Neural crest cell (in vitro differentiated cells): ENCODE measurements around the gene IGFALS. TPM values are rescaled to one million over a fixed set of nuclear protein-coding genes. Genes with fewer than 3 reads are reported as not detected.
A peak's percentile ranks its signal among the peaks of the same experiment; 100 is the strongest.

Experiments
- DNase-seq: peaks from one replicate; pipeline ENCODE4 v3.0.0; 2021; ENCODE audit warnings: low read depth, mixed read lengths, low spot score
- H3K27ac Mint-ChIP-seq: one replicate; pipeline ENCODE4 v1.8.0; 2021; ENCODE audit warnings: mild to moderate bottlenecking, mixed read lengths; ENCODE audit not compliant: unreplicated experiment
- H3K27me3 Mint-ChIP-seq: 2 replicates; pipeline ENCODE4 v1.8.0; 2021; ENCODE audit warnings: low read depth, mild to moderate bottlenecking, mixed read lengths
- H3K36me3 Mint-ChIP-seq: 2 replicates; pipeline ENCODE4 v1.8.0; 2021; ENCODE audit warnings: low read depth, mild to moderate bottlenecking, mixed read lengths
- H3K4me1 Mint-ChIP-seq: 2 replicates; pipeline ENCODE4 v1.8.0; 2021; ENCODE audit warnings: mixed read lengths
- H3K4me3 Mint-ChIP-seq: one replicate; pipeline ENCODE4 v1.8.0; 2021; ENCODE audit warnings: mild to moderate bottlenecking, mixed read lengths
- H3K9me3 Mint-ChIP-seq: 2 replicates; pipeline ENCODE4 v1.8.0; 2021; ENCODE audit warnings: mixed read lengths
- CTCF ChIP-seq: fragments of 200-600 bp; sonication (generic); conservative IDR thresholded peaks from 2 replicates; pipeline ENCODE4 v1.5.0; 2021; ENCODE audit warnings: antibody characterized with exemption, mild to moderate bottlenecking
- total RNA-seq: library from RNA; stranded (reverse); gene quantifications from 2 replicates; pipeline ENCODE4 v1.2.1, GENCODE V29; 2021

The IGFALS gene
- total RNA-seq, 1 donor from 2014 or later: 0.14 TPM

DNA sequence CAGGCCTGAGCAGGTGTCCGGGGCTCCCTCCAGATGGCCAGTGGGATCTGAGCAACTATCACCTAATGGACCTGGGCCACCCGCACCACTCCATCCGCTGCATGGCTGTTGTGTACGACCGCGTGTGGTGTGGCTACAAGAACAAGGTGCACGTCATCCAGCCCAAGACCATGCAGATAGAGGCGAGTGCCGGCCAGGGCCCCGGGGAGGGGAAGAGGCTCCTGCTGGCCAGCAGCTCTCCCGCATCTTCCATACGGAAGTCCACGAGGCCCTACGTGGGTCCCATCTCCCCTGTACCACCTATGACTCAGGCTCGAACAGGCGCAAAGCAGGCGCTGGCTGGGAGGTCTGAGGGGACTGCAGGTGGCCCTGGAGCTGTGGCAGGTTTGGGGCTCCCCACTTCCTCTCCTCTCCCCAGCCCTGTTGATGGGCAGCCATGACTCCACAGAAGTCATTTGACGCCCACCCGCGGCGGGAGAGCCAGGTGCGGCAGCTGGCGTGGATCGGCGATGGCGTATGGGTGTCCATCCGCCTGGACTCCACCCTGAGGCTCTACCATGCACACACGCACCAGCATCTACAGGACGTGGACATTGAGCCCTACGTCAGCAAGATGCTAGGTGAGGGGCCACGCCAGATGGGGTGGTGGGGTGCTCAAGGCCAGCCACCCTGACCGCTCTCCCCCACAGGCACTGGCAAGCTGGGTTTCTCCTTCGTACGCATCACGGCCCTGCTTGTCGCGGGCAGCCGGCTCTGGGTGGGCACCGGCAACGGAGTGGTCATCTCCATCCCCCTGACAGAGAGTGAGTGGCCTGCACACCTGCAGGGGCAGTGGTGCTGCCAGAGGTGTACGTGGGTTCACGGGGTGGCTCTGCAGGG lies 26.1 kb downstream of the IGFALS start:
- no peaks in the 10 kb centered on the region for H3K9me3 Mint-ChIP-seq
- TF ChIP-seq CTCF: no peak
- no peak overlapping the region for H3K27ac Mint-ChIP-seq
- H3K4me3 Mint-ChIP-seq: peak overlapping the region; percentile 69
- peaks cover 6% of the 10 kb centered on the region for H3K36me3 Mint-ChIP-seq
- DNase-seq: no peak
- H3K27me3 Mint-ChIP-seq: peaks cover 6% of the 10 kb centered on the region
- peaks cover 7% of the 10 kb centered on the region for H3K4me1 Mint-ChIP-seq

DNA sequence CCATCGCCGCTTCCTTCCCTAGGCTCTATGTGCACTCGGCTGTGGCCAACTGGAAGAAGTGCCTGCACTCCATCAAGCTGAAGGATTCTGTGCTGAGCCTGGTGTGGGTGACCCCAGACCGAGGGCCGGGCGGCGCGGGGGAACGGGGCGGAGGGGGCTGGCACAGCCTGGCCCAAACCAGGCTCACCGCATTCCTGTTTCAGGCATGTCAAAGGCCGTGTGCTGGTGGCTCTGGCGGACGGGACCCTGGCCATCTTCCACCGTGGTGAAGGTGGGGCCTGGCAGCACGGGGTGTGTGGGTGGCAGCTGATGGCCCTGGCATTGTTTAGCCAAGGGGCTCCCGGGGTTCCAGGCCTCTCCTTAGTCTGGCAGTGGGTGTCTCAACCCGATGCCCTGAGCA lies 26.8 kb downstream of the IGFALS start:
- DNase-seq: no peak
- H3K27me3 Mint-ChIP-seq: peaks cover 3% of the 10 kb centered on the region
- peaks cover under 1% of the 10 kb centered on the region for H3K4me1 Mint-ChIP-seq
- no peak for TF ChIP-seq CTCF
- H3K27ac Mint-ChIP-seq: no peak overlapping the region
- H3K36me3 Mint-ChIP-seq: no peaks in the 10 kb centered on the region
- H3K9me3 Mint-ChIP-seq: no peaks in the 10 kb centered on the region
- H3K4me3 Mint-ChIP-seq: peak overlapping the region; percentile 69

GRCh38 chr16:1766231-1766630 lies 27.3 kb downstream of the IGFALS start:
- Mint-ChIP-seq H3K27me3 (peaks cover 3% of the 10 kb centered on the region), H3K4me1 (no peaks in the 10 kb centered on the region), H3K27ac (no peak overlapping the region), H3K9me3 (no peaks in the 10 kb centered on the region), H3K4me3 (peak overlapping the region; percentile 23), H3K36me3 (peaks cover 1% of the 10 kb centered on the region)
- TF ChIP-seq CTCF: no peak
- no peak for DNase-seq

- no peak for TF ChIP-seq CTCF
- peaks cover 3% of the 10 kb centered on the region for H3K27me3 Mint-ChIP-seq
- DNase-seq: no peak
- no peak overlapping the region for H3K27ac Mint-ChIP-seq
- peaks cover 3% of the 10 kb centered on the region for H3K36me3 Mint-ChIP-seq
- peak overlapping the region; percentile 23 for H3K4me3 Mint-ChIP-seq
- H3K9me3 Mint-ChIP-seq: no peaks in the 10 kb centered on the region
- no peaks in the 10 kb centered on the region for H3K4me1 Mint-ChIP-seq
Observed at GRCh38 chr16:1765826-1766225, 27.7 kb downstream of the IGFALS start.

DNA sequence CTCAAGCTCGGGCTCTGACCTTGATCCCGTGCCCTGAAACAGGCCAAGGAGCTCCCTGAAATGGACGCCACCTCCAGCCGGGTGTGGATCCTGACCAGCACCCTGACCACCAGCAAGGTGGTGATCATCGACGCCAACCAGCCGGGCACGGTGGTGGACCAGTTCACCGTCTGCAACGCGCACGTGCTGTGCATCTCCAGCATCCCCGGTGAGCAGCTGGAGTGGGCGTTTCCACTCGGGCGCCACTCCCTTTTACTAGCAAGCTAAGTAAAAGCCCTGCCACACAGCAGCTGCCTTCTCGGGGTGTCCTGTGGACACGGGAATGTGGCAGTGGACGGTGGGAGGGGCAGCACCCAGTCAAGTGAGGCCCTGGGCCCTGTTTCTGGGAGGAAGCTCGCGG lies 28.5 kb downstream of the IGFALS start:
- Mint-ChIP-seq H3K27ac (no peak overlapping the region), H3K9me3 (no peaks in the 10 kb centered on the region), H3K4me1 (no peaks in the 10 kb centered on the region), H3K36me3 (peaks cover 3% of the 10 kb centered on the region), H3K4me3 (no peak overlapping the region), H3K27me3 (no peaks in the 10 kb centered on the region)
- no peak for TF ChIP-seq CTCF
- DNase-seq: no peak
